Measurements from ENCODE around the gene PEX11B. TPM values are rescaled to one million over a fixed set of nuclear protein-coding genes. Genes with fewer than 3 reads are reported as not detected.

Gene PEX11B
- total and polyA plus RNA-seq, 2 experiments from 2014 or later, result 7.4 to 9.1 TPM

DNA sequence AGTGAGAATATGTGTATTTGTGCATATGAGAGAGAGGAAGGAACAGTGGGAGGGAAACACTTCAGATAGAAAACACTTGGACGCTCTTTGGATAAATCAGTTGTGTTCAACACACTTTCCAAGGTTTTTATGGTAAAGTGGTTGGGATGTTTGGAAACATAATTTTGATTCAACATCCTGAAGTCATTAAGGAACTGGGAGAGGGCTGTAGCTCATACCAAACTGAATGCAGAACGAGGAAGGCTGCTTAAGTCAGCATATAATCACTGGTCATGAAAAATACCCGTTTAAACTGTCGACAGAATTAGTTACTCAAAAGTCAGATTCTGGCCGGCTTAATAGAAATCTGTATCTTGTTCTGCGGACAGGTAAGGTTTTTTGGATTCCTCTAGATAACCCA, 24.4 kb upstream of the PEX11B start (continued):
- TF ChIP-seq ZNF331 (CRISPR knock-in tag; IDR thresholded peaks at IDR 0.05; ENCODE audit: low read depth) (no peak), EZH2 (IDR thresholded peaks at IDR 0.05; ENCODE audit: low read depth, unreplicated experiment) (no peak)
- TF ChIP-seq, protein P1, sequence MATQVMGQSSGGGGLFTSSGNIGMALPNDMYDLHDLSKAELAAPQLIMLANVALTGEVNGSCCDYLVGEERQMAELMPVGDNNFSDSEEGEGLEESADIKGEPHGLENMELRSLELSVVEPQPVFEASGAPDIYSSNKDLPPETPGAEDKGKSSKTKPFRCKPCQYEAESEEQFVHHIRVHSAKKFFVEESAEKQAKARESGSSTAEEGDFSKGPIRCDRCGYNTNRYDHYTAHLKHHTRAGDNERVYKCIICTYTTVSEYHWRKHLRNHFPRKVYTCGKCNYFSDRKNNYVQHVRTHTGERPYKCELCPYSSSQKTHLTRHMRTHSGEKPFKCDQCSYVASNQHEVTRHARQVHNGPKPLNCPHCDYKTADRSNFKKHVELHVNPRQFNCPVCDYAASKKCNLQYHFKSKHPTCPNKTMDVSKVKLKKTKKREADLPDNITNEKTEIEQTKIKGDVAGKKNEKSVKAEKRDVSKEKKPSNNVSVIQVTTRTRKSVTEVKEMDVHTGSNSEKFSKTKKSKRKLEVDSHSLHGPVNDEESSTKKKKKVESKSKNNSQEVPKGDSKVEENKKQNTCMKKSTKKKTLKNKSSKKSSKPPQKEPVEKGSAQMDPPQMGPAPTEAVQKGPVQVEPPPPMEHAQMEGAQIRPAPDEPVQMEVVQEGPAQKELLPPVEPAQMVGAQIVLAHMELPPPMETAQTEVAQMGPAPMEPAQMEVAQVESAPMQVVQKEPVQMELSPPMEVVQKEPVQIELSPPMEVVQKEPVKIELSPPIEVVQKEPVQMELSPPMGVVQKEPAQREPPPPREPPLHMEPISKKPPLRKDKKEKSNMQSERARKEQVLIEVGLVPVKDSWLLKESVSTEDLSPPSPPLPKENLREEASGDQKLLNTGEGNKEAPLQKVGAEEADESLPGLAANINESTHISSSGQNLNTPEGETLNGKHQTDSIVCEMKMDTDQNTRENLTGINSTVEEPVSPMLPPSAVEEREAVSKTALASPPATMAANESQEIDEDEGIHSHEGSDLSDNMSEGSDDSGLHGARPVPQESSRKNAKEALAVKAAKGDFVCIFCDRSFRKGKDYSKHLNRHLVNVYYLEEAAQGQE (IDR thresholded peaks at IDR 0.05; ENCODE audit: unreplicated experiment), result no peak
- TF ChIP-seq, protein P2, sequence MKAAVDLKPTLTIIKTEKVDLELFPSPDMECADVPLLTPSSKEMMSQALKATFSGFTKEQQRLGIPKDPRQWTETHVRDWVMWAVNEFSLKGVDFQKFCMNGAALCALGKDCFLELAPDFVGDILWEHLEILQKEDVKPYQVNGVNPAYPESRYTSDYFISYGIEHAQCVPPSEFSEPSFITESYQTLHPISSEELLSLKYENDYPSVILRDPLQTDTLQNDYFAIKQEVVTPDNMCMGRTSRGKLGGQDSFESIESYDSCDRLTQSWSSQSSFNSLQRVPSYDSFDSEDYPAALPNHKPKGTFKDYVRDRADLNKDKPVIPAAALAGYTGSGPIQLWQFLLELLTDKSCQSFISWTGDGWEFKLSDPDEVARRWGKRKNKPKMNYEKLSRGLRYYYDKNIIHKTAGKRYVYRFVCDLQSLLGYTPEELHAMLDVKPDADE (IDR thresholded peaks at IDR 0.05), result no peak

DNA sequence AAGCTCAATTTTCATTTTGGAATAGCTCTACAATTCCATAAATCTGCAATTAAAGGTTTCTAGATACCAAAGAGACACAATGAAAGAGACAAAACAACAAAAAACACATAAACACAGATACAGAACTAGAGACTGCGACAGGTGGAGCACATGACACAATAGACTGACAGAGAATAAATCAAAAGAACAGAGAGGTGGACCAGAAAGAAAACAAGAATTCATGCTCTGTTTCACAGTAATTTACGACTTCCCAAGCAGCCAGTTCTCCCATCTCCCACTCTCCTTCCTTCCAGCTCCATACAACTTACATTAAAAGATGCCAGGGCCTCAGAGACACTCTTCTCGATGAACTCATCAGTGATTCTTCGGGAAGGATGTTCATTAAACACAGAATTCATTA, 23.9 kb upstream of the PEX11B start:
- Mint-ChIP-seq H3K4me3 (no peak overlapping the region), H3K9me3 (no peaks in the 10 kb centered on the region), H3K27ac (no peak overlapping the region), H3K27me3 (ENCODE audit: insufficient read depth, low read depth, poor library complexity) (peaks cover 1% of the 10 kb centered on the region), H3K36me3 (ENCODE audit: low read depth) (no peaks in the 10 kb centered on the region), H3K4me1 (peaks cover 9% of the 10 kb centered on the region)
- no peak for DNase-seq (ENCODE audit: low spot score)
- no peak for ATAC-seq
- Histone ChIP-seq H3K36me3 (ENCODE audit: insufficient read depth) (no peaks in the 10 kb centered on the region), H3K4me2 (no peak overlapping the region), H3K9me2 (ENCODE audit: insufficient read depth) (no peaks in the 10 kb centered on the region), H3K27ac (ENCODE audit: low read depth) (no peak overlapping the region), H4K20me1 (replicated peaks; ENCODE audit: insufficient read depth) (no peaks in the 10 kb centered on the region), H3F3A (replicated peaks; ENCODE audit: low read depth) (no peaks in the 10 kb centered on the region), H3K27me3 (ENCODE audit: insufficient read depth) (no peaks in the 10 kb centered on the region), H3K4me1 (ENCODE audit: insufficient read depth) (peaks cover 7% of the 10 kb centered on the region), H3K79me2 (replicated peaks; ENCODE audit: insufficient read depth) (no peaks in the 10 kb centered on the region), H2AFZ (no peak overlapping the region), H3K4me3 (no peak overlapping the region)
- no peak for TF ChIP-seq ZNF331 (CRISPR knock-in tag; IDR thresholded peaks at IDR 0.05; ENCODE audit: low read depth)
- TF ChIP-seq ZNF114 (CRISPR knock-in tag; IDR thresholded peaks at IDR 0.05), result no peak
- TF ChIP-seq CREB1 (CRISPR knock-in tag; IDR thresholded peaks at IDR 0.05; ENCODE audit: low read depth), result no peak
- no peak for TF ChIP-seq JUNB (IDR thresholded peaks at IDR 0.05; ENCODE audit: unreplicated experiment)

DNA sequence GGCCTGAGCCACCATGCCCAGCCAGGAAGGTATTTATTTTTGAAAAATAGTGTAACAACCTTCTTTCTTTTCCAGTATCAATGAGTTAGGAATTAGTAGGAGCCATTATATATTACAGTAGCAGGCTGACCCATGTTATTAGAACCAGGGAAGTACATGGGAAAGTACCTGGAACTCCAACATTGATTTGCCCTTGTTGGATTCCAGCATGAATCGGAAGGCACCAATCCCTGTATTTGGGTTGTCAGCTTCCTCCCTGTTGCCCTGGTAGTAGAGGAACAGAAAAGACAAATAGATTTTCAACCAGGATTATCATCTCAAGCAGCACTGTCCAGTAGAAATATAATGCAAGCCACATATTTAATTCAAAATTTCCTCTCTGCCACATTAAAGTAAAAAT, 18.9 kb upstream of the PEX11B start:
- H3K4me3 ChIP-seq, result no peak overlapping the region
- H3K4me1 ChIP-seq (ENCODE audit: insufficient read depth), result peaks cover 15% of the 10 kb centered on the region
- Mint-ChIP-seq H3K4me1 (peaks cover 17% of the 10 kb centered on the region), H3K27ac (0 out of 2 replicates have a peak overlapping the region, but pooled peaks have one; percentile 52), H3K36me3 (ENCODE audit: low read depth) (no peaks in the 10 kb centered on the region), H3K9me3 (no peaks in the 10 kb centered on the region), H3K27me3 (ENCODE audit: insufficient read depth, low read depth, poor library complexity) (no peaks in the 10 kb centered on the region), H3K4me3 (no peak overlapping the region)
- H4K20me1 ChIP-seq (replicated peaks; ENCODE audit: insufficient read depth), result no peaks in the 10 kb centered on the region
- no peak overlapping the region for H2AFZ ChIP-seq
- ATAC-seq (no peak), DNase-seq (ENCODE audit: low spot score) (no peak)
- no peaks in the 10 kb centered on the region for H3K79me2 ChIP-seq (replicated peaks; ENCODE audit: insufficient read depth)
- no peaks in the 10 kb centered on the region for H3K9me2 ChIP-seq (ENCODE audit: insufficient read depth)
- H3K27me3 ChIP-seq (ENCODE audit: insufficient read depth), result no peaks in the 10 kb centered on the region
- H3K4me2 ChIP-seq, result no peak overlapping the region
- no peaks in the 10 kb centered on the region for H3K36me3 ChIP-seq (ENCODE audit: insufficient read depth)
- 0 out of 2 replicates have a peak overlapping the region, but pooled peaks have one; percentile 7 for H3K27ac ChIP-seq (ENCODE audit: low read depth)
- H3F3A ChIP-seq (replicated peaks; ENCODE audit: low read depth), result no peaks in the 10 kb centered on the region
- TF ChIP-seq, protein P1 (IDR thresholded peaks at IDR 0.05; ENCODE audit: unreplicated experiment), result no peak
- no peak for TF ChIP-seq NANOG (IDR thresholded peaks at IDR 0.05; ENCODE audit: borderline replicate concordance)
- no peak for TF ChIP-seq STAT1 (IDR thresholded peaks at IDR 0.05; ENCODE audit: unreplicated experiment)
- no peak for TF ChIP-seq POLR2AphosphoS5 (IDR thresholded peaks at IDR 0.05; ENCODE audit: low read depth)
- TF ChIP-seq JUNB (IDR thresholded peaks at IDR 0.05; ENCODE audit: unreplicated experiment), result no peak
- no peak for TF ChIP-seq EZH2phosphoT487 (IDR thresholded peaks at IDR 0.05; ENCODE audit: unreplicated experiment)
- TF ChIP-seq, protein P2 (IDR thresholded peaks at IDR 0.05), result no peak
- TF ChIP-seq, protein P3, sequence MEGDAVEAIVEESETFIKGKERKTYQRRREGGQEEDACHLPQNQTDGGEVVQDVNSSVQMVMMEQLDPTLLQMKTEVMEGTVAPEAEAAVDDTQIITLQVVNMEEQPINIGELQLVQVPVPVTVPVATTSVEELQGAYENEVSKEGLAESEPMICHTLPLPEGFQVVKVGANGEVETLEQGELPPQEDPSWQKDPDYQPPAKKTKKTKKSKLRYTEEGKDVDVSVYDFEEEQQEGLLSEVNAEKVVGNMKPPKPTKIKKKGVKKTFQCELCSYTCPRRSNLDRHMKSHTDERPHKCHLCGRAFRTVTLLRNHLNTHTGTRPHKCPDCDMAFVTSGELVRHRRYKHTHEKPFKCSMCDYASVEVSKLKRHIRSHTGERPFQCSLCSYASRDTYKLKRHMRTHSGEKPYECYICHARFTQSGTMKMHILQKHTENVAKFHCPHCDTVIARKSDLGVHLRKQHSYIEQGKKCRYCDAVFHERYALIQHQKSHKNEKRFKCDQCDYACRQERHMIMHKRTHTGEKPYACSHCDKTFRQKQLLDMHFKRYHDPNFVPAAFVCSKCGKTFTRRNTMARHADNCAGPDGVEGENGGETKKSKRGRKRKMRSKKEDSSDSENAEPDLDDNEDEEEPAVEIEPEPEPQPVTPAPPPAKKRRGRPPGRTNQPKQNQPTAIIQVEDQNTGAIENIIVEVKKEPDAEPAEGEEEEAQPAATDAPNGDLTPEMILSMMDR (conservative IDR thresholded peaks at IDR 0.05; ENCODE audit: low read depth in 2 of 2), result no peak
